Dedifferentiated amniotic fluid mesenchymal stem cell (primary cell): ENCODE measurements around the gene RNF113B.
A peak's percentile ranks its signal among the peaks of the same experiment; 100 is the strongest.

ENCODE experiments used
- DNase-seq: peaks from one replicate; pipeline ENCODE4 v3.0.0-alpha.2; 2016; ENCODE audit errors: extremely low spot score

Gene RNF113B

DNA sequence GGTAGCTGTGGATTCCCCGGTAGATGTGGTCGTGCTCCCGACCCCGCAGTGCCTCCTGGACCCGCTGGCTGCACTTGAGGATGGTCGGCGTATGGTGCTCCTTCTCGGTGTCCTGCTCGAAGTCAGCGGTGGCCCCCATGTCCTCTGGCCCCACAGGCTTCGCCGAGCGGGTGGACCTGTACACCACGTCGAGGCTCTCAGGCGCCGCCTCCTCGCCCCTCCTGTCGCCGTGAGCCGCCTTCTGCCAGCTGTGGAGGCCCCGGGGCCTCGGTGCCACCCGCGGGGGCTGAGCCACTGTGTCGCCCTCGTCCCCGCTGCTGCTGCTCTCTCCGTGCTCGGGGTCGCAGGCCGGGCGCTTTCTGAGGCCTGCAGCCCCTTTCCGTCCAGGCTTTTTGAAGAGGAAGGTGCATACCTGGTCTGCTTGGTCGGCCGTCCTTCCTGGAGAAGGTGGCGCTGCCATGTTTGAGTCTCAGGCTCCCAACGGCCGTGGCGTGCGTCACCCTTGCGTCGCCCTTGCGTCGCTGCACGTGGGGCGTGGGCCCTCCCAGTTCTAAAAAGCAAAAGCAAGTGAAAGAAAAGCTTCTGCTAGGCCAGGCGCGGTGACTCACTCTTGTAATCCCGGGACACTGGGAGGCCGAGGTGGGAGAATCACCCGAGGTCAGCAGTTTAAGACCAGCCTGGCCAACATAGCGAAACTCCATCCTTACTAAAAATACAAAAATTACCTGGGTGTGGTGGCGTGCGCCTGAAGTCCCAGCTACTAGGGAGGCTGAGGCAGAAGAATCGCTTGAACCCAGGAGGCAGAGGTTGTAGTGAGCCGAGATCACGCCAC, at the start of gene RNF113B:
TSS of gene RNF113B (minus strand) at position 493 of the 832 bp plus-strand sequence. CDS start at position 460, 33 bp downstream.
- no peak for DNase-seq

- DNase-seq = no peak
These were observed 49.4 kb upstream of the RNF113B start for GRCh38 chr13:98226496-98226895.

DNA sequence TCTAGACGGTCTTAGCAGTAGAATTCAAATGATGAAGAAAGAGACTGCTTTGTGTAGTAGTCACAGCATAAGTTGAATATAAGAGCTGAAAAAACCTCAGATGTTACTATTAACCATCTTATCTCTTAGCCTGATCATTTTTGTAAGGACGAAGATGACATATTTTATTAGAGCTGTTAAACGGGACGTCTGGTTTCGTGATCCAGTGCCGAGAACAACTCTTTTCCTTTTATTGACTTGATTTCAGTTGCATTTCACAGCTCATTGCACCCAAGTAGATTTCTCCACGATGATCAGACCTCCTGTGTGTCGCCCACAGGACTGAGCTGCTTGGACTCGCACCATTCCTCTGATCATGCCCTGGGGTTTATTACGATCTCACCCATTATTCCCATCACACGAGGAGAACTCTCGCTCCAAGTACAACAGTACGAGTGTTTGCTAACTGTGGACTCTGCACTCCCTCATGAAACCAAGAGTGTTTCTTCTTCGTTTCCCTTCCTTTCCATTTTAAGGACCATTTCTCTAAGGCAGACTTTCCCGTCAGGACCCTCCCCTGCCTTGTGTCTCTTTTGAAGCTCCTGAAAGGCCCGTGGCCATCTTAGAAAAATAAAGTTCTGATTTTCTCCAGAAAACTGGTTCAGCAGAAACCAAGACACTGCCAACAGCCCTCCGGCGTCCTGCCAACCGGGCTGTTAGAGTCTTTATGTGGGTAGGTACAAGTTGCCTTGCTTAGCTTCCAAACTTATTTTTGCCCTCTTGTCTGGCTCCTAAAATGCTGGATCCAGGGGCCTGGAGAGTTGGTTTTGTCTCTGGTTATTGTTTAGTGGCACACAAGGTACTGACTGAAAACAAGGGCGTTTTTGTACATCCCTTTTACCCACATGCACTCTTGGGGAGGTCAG, 48.2 kb upstream of the RNF113B start:
- DNase-seq = no peak

DNA sequence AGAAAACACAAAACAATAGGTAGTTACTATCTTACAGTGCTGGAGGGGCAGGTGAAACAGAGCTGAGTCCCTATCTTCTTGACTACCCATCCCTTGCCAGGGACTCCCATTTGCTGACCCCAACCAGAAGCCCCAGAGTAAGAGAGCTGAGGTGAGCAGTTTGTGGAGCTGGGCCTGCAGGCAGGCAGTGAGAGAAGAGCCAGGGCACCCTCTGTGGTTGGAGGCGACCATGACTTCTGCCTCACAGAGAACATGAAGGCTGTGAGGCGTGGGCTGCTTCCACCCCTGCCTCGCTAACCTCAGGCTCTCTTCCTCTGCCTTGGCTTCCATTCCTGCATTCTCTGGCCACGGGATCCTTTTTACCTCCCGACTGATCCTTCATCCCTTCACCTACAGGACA, 47.5 kb upstream of the RNF113B start:
- no peak for DNase-seq

- no peak for DNase-seq
These were observed 46.7 kb upstream of the RNF113B start for GRCh38 chr13:98223741-98224140.

- no peak for DNase-seq
These were observed 45.7 kb upstream of the RNF113B start for GRCh38 chr13:98222816-98223215.

DNA sequence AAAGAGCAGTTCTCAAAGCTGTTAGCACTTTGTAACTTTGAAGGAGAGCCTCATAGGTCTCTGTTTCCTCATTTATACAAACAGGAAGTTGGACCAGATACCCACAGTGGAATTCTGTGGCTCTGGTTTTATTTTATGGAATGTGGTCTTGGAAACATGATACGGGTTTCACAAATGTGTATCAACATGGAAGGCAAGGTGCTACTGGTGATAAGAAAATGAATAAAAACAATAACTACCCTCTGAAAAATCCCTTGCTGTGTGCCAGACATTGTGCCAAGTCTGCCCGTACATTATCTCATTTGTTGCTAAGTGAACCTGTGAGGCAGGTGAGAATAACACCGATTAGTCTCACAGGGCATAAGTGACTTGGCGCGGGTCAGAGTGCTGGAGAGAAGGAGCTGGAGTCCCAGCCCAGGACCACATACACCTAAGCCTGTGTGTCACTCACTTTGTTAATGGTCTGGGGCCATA, 45.0 kb upstream of the RNF113B start:
- no peak for DNase-seq

DNA sequence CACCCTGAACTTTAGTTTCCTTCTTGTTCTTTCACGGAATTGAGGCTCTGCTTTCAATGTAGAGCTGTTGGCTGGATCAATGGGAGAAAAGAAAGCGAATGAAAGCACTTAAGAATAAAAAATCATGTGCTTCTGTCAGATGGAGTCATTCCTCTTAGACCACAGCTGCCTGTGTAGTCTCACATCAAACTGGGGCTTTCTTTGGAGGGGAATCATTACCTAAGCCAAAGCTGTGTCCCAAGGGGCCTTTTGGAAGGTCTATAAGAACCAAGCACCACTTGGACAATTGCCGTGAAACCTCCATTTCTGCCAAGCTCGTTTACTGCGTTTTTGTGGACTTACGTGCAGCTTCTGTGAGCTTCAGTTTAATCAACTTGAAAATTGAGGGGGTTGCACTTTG, 44.2 kb upstream of the RNF113B start:
- DNase-seq = no peak

GRCh38 chr13:98220271-98220791, 43.3 kb upstream of the RNF113B start:
- no peak for DNase-seq

DNA sequence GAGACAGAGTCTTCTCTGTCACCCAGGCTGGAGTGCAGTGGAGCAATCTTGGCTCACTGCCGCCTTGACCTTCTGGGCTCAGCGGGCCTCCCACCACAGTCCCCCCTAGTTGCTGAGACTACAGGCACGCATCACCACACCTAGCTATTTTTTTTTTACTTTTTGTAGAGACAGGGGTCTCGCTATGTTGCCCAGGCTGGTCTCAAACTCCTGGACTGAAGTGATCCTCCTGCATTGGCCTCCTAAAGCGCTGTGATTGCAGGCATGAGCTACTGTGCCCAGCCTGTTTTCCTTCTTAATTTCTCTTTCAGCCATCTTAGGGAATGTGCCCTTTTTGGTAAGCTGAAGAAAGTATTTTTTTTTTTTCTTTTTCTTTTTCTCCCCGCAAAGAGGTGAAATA, 42.6 kb upstream of the RNF113B start:
- DNase-seq = no peak

- DNase-seq = no peak
These were observed 40.5 kb upstream of the RNF113B start for GRCh38 chr13:98217597-98217996.

DNA sequence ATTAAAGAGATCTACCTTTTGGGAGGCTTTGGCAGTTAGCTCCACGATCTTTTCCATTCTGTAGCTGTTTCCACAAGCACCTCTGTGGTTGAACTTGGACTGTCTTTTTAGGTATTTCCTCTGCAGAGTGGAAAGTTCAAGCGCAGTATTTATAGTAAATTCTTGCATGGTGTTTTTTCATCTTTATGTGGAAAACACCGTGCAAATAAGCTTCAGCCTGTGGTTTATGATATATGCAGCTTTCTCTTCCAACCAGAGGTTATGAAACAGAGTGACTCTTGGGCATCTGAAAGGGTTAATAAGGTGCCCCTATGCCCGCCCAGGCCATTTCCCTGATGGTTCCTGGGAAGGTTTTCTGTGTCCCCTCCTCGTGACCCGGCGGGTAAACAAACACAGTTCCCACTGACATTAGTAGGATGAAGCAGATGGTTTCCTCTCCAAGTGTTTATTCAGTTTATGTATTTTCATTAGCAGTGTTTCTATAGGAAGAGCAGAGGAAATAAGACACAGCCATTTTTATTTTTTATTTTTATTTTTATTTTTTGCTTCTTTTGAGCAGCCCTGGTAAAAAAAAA, 39.7 kb upstream of the RNF113B start:
- DNase-seq = no peak

GRCh38 chr13:98216135-98216565, 39.1 kb upstream of the RNF113B start:
- no peak for DNase-seq

DNA sequence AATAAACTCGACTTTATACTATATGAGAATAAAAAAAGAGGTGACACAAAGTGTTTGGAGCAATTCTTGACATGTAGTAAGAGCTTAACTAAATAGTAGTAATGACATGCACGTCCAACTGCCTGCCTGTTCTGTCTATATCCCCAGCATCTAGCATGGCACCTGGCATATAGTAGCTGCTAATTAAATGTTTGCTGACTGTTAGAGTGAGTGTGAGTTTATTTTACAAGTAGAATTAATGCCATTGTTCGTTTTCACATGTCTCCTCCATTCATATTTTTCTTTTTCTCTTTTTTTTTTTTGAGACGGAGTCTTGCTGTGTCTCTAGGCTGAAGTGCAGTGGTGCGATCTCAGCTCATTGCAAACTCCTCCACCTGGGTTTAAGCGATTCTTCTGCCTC, 38.4 kb upstream of the RNF113B start:
- DNase-seq = no peak

DNA sequence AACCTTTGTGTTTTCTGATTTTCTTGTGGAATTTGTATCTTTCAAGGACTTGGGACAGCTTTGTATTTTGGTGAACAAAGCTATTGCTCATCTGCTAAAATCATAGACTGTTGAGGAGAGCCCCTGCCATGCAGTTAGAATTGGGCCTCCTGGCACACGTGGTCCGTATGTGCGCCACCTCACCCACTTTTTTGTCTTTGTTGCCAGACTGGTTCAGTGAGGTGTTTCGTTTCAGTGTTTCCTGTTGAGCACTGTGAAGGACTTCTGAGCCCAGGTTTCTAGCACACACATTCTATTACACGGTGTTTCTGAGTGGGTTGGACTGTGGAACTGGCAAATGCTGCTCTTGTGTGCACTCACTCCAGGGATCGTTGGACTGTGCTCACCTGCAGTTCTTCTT, 37.6 kb upstream of the RNF113B start:
- no peak for DNase-seq

- DNase-seq = no peak
These were observed 37.1 kb upstream of the RNF113B start for GRCh38 chr13:98214008-98214643.

GRCh38 chr13:98213354-98213753, 36.3 kb upstream of the RNF113B start:
- no peak for DNase-seq

DNA sequence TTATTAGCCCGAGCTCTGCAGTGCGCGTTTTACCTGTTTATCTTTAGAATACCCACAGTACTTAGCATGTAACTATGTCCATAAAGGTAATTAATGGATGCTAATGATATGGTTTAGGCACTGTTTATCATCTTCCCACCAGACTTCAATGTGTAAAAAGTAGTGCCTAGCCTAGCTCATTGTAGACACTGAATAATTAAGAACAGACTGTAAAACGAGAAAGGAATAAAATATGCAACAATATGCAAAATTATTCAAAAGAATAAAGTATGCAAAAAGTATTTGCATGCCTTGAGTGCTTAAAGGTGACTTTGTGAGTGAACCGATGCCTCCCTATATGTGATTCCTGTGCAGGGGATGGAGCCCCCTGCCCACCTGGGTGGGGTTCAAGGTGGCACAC, 35.7 kb upstream of the RNF113B start:
- DNase-seq = no peak

DNA sequence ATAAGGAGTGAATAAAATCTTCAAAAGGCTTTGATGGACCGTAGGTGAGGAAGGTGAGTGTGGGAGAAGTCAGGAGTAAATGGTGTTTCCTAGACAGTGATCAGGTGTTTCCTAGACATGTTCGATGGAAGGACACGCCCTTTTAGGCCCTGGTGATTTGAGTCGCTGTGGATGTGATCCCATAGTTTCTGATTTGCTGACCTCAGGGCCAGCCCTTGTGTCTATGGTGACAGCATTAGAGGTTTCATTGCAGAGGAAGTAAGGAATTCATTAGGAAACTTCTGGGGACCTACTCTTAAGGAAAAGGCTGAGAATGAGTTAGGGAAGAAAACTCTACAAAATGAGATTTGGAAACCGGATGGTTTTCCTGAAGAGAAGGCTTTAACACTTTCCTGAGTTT, 31.5 kb upstream of the RNF113B start:
- DNase-seq = no peak

DNA sequence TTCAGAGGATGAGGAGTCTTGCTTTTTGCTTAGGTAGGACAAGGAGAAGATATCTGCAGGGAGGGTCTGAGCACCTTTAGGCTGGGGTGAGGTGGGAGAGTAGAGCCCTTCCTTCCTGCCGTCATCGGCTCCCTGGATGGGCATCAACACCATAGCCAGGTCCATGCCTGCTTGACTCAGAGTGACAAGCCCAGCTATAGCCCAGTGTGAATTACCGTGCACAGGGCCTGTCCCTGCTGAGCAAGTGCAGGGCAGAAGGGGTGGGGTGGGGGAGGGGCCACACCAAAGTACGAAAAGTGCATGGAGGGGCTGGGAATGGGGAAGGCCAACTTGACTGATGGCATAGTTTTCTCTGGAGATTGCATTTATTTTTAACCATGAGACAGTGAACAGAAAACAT, 30.3 kb upstream of the RNF113B start:
- DNase-seq = no peak

- DNase-seq = peak; percentile 80
These were observed 29.9 kb upstream of the RNF113B start for GRCh38 chr13:98206946-98207345.

DNA sequence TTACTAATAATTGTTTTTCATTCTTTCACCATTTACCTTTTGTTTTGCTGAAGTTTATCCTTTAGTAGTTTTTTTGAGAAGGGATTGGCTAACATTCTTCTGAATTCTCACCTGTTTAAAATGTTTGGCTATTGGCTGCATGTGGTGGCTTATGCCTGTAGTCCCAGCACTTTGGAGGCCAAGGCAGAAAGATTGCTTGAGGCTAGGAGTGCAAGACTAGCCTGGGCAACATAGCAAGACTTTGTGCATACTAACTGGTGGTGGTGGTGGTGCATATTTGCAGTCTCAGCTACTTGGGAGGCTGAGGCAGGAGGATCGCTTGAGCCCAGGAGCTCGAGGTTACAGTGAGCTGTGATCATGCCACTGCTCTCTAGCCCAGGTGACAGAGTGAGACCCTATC, 27.5 kb upstream of the RNF113B start:
- DNase-seq = no peak
